GM21528 (cell line): ENCODE measurements around the gene ERGIC1.

ENCODE experiments used
- ATAC-seq: cut with Tn5 transposase; IDR thresholded peaks from one replicate; pipeline ENCODE4 v1.9.1; 2021; ENCODE audit warnings: mild to moderate bottlenecking, moderate library complexity; ENCODE audit not compliant: unreplicated experiment, low FRiP score

ERGIC1 gene

GRCh38 chr5:172939611-172940267 is 105.7 kb downstream of the ERGIC1 start:
- ATAC-seq, result no peak

GRCh38 chr5:172940268-172941066 is 106.4 kb downstream of the ERGIC1 start:
- no peak for ATAC-seq

GRCh38 chr5:172941067-172941516 is 107.0 kb downstream of the ERGIC1 start:
- ATAC-seq, result no peak

- ATAC-seq, result no peak
Observed at GRCh38 chr5:172942556-172942955, 108.5 kb downstream of the ERGIC1 start.

GRCh38 chr5:172943283-172943841 is 109.3 kb downstream of the ERGIC1 start:
- no peak for ATAC-seq

- ATAC-seq, result no peak
Observed at GRCh38 chr5:172943906-172944305, 109.9 kb downstream of the ERGIC1 start.

DNA sequence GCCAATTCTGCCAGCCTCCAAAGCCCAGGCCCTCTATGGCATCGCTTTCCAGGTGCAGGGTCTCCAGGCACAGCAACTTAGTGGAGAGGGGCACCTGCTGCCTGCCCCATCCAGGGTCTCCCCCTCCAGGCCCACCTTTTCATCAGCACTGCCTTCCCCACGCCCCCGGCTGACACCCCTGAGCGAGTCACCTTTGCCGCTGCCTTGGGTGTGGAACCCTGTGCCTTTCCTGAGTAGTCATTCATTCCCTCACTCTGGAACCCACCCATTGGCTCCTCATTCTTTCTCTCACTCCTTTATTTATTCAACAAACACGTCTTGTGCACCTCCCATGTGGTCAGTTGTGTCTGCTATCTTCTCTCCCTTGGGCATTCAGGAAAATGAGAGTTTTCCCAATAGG is 110.7 kb downstream of the ERGIC1 start:
- ATAC-seq, result no peak

- no peak for ATAC-seq
Observed at GRCh38 chr5:172945151-172945550, 111.1 kb downstream of the ERGIC1 start.

DNA sequence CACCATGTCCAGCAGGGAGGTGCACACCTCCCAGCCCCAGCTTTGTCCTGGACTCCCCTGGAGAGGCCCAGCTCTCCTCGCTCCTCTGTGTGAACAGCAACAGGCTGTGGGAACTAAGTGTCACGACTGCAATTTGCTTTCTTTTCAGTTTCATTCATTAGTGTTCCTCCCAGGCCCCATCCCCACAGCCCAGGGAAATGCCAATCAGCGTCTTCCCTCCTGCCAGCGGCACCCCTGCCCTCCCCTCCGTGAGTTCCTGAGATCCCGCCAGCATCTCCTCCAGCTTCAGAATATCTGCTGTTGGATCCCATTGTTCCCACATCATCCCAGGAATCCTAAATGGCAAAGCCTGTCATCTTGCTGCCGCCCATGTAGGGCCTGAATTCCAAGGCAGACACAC is 112.1 kb downstream of the ERGIC1 start:
- no peak for ATAC-seq

- ATAC-seq, result no peak
Observed at GRCh38 chr5:172949426-172949825, 115.4 kb downstream of the ERGIC1 start.

DNA sequence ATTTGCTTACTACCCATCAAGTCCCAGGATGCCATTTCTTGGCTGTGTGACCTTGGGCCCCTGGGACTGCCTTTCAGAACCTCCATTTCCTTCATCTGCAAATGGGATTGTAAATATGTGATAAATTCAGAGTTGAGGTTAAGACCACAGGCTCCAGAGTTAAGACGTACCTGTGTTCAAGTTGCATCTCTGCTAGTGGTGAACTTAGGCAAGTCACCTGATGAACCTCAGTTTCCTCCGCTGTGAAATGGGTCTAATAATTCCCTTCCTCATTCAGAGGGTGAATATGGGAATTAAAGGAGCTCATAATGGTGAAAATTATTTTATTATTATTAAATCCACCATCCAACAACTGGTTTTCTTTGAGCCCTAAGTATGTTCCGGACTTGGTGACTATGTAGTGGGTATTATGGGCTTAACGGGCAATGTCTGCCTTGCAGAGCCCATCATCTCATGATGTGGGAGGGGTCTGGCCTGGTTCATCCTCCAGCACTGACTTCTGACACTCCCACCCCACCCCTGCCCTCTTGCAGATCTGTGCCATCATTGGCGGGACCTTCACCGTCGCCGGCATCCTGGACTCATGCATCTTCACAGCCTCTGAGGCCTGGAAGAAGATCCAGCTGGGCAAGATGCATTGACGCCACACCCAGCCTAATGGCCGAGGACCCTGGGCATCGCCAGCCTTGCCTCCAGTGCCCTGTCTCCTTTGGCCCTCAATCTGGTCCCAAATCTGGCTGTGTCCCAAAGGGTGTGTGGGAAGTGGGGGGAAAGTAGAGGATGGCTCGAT is 116.3 kb downstream of the ERGIC1 start:
- no peak for ATAC-seq

GRCh38 chr5:172951371-172952033 is 117.5 kb downstream of the ERGIC1 start:
- ATAC-seq, result no peak

GRCh38 chr5:172952034-172952511 is 118.0 kb downstream of the ERGIC1 start:
- no peak for ATAC-seq

GRCh38 chr5:172953776-172954675 is 120.0 kb downstream of the ERGIC1 start:
- no peak for ATAC-seq

DNA sequence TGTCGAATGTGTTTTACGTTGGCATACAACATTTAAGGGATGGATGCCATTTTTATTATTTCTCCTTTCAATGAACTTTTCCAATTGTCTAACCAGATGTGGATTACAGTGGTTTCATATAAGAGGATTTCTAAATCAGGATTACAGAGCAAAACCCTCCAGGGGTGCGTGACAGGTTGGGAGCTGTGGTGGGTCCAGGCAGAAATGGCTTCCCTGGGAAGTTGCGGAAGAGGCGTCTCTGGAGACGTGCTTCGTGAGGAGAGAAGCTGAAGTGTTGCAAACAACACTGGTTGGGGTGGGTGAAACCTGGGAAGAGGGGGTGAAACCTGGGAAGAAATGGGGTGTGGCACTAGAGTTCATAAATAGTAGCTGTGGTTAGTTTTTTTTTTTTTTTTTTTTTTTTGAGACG is 120.7 kb downstream of the ERGIC1 start:
- no peak for ATAC-seq

DNA sequence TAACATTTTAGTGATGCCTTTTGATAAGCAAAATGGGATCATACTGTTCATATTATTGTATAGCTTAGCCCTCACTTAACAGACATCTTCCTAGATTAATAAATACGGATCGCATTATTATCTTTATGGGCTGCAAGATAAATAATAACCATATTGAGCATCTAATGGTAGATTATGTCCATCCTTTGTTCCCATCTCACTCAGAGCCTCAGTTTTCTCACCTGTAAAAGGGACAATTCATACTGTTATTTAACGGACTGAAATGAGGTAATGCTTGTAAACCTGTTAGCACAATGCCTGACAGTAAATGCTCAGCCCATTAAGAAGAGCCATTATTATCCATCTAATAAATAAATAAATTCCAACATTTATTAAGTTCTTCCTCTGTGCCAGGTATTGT is 122.2 kb downstream of the ERGIC1 start:
- ATAC-seq, result no peak

DNA sequence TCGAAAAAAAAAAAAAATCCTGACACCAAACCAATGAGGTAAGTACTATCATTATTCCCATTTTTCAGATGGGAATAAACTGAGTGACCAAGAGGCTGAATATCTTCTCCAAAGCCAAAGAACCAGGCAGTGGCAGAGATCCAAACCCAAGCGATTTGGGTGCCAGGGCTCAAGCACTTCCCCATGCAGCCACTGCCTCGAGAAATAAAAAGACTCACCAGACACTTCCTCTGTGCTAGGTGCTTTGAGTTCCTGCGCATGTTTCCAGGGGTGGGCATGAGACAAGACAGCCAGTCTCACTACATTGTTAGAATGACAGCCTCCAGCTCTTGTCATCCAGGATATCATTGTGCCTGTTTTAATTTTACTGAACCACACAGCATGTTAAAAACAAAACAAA is 122.9 kb downstream of the ERGIC1 start:
- no peak for ATAC-seq

GRCh38 chr5:172957458-172957857 is 123.4 kb downstream of the ERGIC1 start:
- ATAC-seq, result no peak

GRCh38 chr5:172958331-172959046 is 124.4 kb downstream of the ERGIC1 start:
- peak; percentile 74 for ATAC-seq
